DOHH2 (cell line): Measurements from ENCODE around the gene NCKAP5.

Experiments
- H3F3A ChIP-seq: fragments of 200-600 bp; sonication (generic), shearing (Covaris generic); 2 replicates; pipeline ENCODE4 v1.6.0; 2016; ENCODE audit warnings: antibody characterized with exemption, mild to moderate bottlenecking; ENCODE audit not compliant: control insufficient read depth, insufficient read depth
- H3K27ac ChIP-seq: fragments of 200-600 bp; sonication (generic); 2 replicates; pipeline ENCODE4 v1.5.1; 2014; ENCODE audit warnings: low read depth, mild to moderate bottlenecking, low read length, moderate library complexity
- H3K27me3 ChIP-seq: fragments of 200-600 bp; sonication (generic); 2 replicates; pipeline ENCODE4 v1.6.1; 2014; ENCODE audit warnings: mild to moderate bottlenecking, low read length, mixed read lengths; ENCODE audit not compliant: control insufficient read depth
- H3K36me3 ChIP-seq: fragments of 200-600 bp; sonication (generic); 2 replicates; pipeline ENCODE4 v1.6.1; 2014; ENCODE audit warnings: mild to moderate bottlenecking, low read length, moderate library complexity, mixed read lengths; ENCODE audit not compliant: control insufficient read depth
- H3K4me1 ChIP-seq: fragments of 200-600 bp; sonication (generic); 2 replicates; pipeline ENCODE4 v1.6.1; 2014; ENCODE audit warnings: mild to moderate bottlenecking, low read length, mixed read lengths; ENCODE audit not compliant: control insufficient read depth
- H3K4me2 ChIP-seq: fragments of 200-600 bp; sonication (generic); 2 replicates; pipeline ENCODE4 v1.6.0; 2014; ENCODE audit warnings: mild to moderate bottlenecking, low read length, moderate library complexity
- H3K4me3 ChIP-seq: fragments of 200-600 bp; sonication (generic); 2 replicates; pipeline ENCODE4 v1.5.1; 2014; ENCODE audit warnings: mild to moderate bottlenecking, low read length, mixed read lengths
- H3K79me2 ChIP-seq: fragments of 200-600 bp; sonication (generic); 2 replicates; pipeline ENCODE4 v1.6.1; 2014; ENCODE audit warnings: mild to moderate bottlenecking, low read length, mixed read lengths; ENCODE audit not compliant: control insufficient read depth
- H3K9me2 ChIP-seq: fragments of 200-600 bp; sonication (generic); replicated peaks from 2 replicates; pipeline ENCODE4 v1.6.1; 2014; ENCODE audit warnings: mild to moderate bottlenecking, low read length, mixed read lengths; ENCODE audit not compliant: control insufficient read depth
- H3K9me3 ChIP-seq: fragments of 200-600 bp; sonication (generic); 2 replicates; pipeline ENCODE4 v1.6.1; 2014; ENCODE audit warnings: antibody characterized with exemption, low read length, mixed read lengths; ENCODE audit not compliant: control insufficient read depth, insufficient read depth
- H4K20me1 ChIP-seq: fragments of 200-600 bp; sonication (generic); 2 replicates; pipeline ENCODE4 v1.6.0; 2014; ENCODE audit warnings: low read depth, mild to moderate bottlenecking, antibody characterized with exemption, low read length, moderate library complexity; ENCODE audit not compliant: control insufficient read depth, insufficient read depth
- CTCF ChIP-seq: fragments of 200-600 bp; sonication (generic); IDR thresholded peaks from one replicate; pipeline ENCODE4 v1.5.1; 2014; ENCODE audit warnings: antibody characterized with exemption, mild to moderate bottlenecking, low read depth, low read length; ENCODE audit not compliant: poor library complexity, severe bottlenecking
- EZH2phosphoT487 ChIP-seq: fragments of 200-600 bp; sonication (generic); IDR thresholded peaks from 2 replicates; pipeline ENCODE4 v1.6.1; 2017; ENCODE audit warnings: borderline replicate concordance, mild to moderate bottlenecking, antibody characterized with exemption, low read length, moderate library complexity, mixed read lengths

The NCKAP5 gene

GRCh38 chr2:132978840-132979239 is 589.4 kb downstream of the NCKAP5 start:
- no peak overlapping the region for H3K4me3 ChIP-seq
- no peaks in the 10 kb centered on the region for H3K9me3 ChIP-seq
- H3K27ac ChIP-seq = no peak overlapping the region
- no peaks in the 10 kb centered on the region for H3K36me3 ChIP-seq
- TF ChIP-seq EZH2phosphoT487 (no peak), CTCF (no peak)
- no peaks in the 10 kb centered on the region for H3K9me2 ChIP-seq
- H3K4me2 ChIP-seq = no peak overlapping the region
- no peaks in the 10 kb centered on the region for H4K20me1 ChIP-seq
- no peaks in the 10 kb centered on the region for H3K4me1 ChIP-seq
- H3K79me2 ChIP-seq = no peaks in the 10 kb centered on the region
- no peaks in the 10 kb centered on the region for H3F3A ChIP-seq
- H3K27me3 ChIP-seq = no peaks in the 10 kb centered on the region

GRCh38 chr2:132977812-132978529 is 590.3 kb downstream of the NCKAP5 start:
- Histone ChIP-seq H3K27ac (no peak overlapping the region), H3K4me3 (no peak overlapping the region), H3F3A (no peaks in the 10 kb centered on the region), H3K9me3 (no peaks in the 10 kb centered on the region), H3K9me2 (no peaks in the 10 kb centered on the region), H3K4me2 (no peak overlapping the region), H4K20me1 (no peaks in the 10 kb centered on the region), H3K36me3 (no peaks in the 10 kb centered on the region), H3K4me1 (no peaks in the 10 kb centered on the region), H3K79me2 (no peaks in the 10 kb centered on the region), H3K27me3 (no peaks in the 10 kb centered on the region)
- TF ChIP-seq CTCF = no peak
- TF ChIP-seq EZH2phosphoT487 = no peak

- H3K27ac ChIP-seq = no peak overlapping the region
- H3K4me2 ChIP-seq = no peak overlapping the region
- TF ChIP-seq CTCF (no peak), EZH2phosphoT487 (no peak)
- H3K9me2 ChIP-seq = no peaks in the 10 kb centered on the region
- no peaks in the 10 kb centered on the region for H3K36me3 ChIP-seq
- H3K79me2 ChIP-seq = no peaks in the 10 kb centered on the region
- H3K4me1 ChIP-seq = no peaks in the 10 kb centered on the region
- no peak overlapping the region for H3K4me3 ChIP-seq
- H4K20me1 ChIP-seq = no peaks in the 10 kb centered on the region
- H3F3A ChIP-seq = no peaks in the 10 kb centered on the region
- H3K9me3 ChIP-seq = no peaks in the 10 kb centered on the region
- no peaks in the 10 kb centered on the region for H3K27me3 ChIP-seq
These were observed 592.8 kb downstream of the NCKAP5 start for GRCh38 chr2:132975193-132976105.
